Measurements from ENCODE around the gene CTXN2.

The CTXN2 gene

GRCh38 chr15:48191574-48192225, at the start of gene CTXN2:
TSS of gene CTXN2 (plus strand) at chr15:48191665. CDS start at chr15:48201301, 9,636 bp downstream.
- Mint-ChIP-seq H3K27ac (no peak within 1 kb of the TSS), H3K4me3 (peak within 1 kb of the TSS; percentile 79)
- DNase-seq = peak; percentile 5

GRCh38 chr15:48143856-48144255, 47.6 kb upstream of the CTXN2 start:
- TF ChIP-seq CTCF (IDR thresholded peaks at IDR 0.05) = no peak

More at GRCh38 chr15:48191574-48192225, at the start of gene CTXN2:
- no peaks in the 10 kb centered on the region for H3K9me3 Mint-ChIP-seq
- peaks cover 14% of the 10 kb centered on the region for H3K4me1 Mint-ChIP-seq
- H3K27me3 Mint-ChIP-seq (ENCODE audit: low read depth, poor library complexity) = peaks cover 53% of the 10 kb centered on the region
- no peaks in the 10 kb centered on the region for H3K36me3 Mint-ChIP-seq (ENCODE audit: low read depth)
- no peak for TF ChIP-seq CTCF (IDR thresholded peaks at IDR 0.05)

GRCh38 chr15:48144889-48145288, 46.6 kb upstream of the CTXN2 start:
- no peak for TF ChIP-seq CTCF (IDR thresholded peaks at IDR 0.05)
- no peak for DNase-seq

More at GRCh38 chr15:48143856-48144255, 47.6 kb upstream of the CTXN2 start:
- no peaks in the 10 kb centered on the region for H3K27me3 Mint-ChIP-seq (ENCODE audit: low read depth, poor library complexity)
- no peak for DNase-seq
- H3K36me3 Mint-ChIP-seq (ENCODE audit: low read depth) = peaks cover 22% of the 10 kb centered on the region
- no peak overlapping the region for H3K4me3 Mint-ChIP-seq
- no peak overlapping the region for H3K27ac Mint-ChIP-seq
- H3K4me1 Mint-ChIP-seq = peaks cover 37% of the 10 kb centered on the region
- H3K9me3 Mint-ChIP-seq = no peaks in the 10 kb centered on the region

GRCh38 chr15:48145923-48146322, 45.5 kb upstream of the CTXN2 start:
- H3K36me3 Mint-ChIP-seq (ENCODE audit: low read depth) = peaks cover 35% of the 10 kb centered on the region
- H3K4me3 Mint-ChIP-seq = no peak overlapping the region
- H3K27me3 Mint-ChIP-seq (ENCODE audit: low read depth, poor library complexity) = no peaks in the 10 kb centered on the region
- DNase-seq = no peak
- no peak for TF ChIP-seq CTCF (IDR thresholded peaks at IDR 0.05)
- peaks cover 37% of the 10 kb centered on the region for H3K4me1 Mint-ChIP-seq
- H3K27ac Mint-ChIP-seq = no peak overlapping the region
- H3K9me3 Mint-ChIP-seq = no peaks in the 10 kb centered on the region

More at GRCh38 chr15:48144889-48145288, 46.6 kb upstream of the CTXN2 start:
- H3K9me3 Mint-ChIP-seq = no peaks in the 10 kb centered on the region
- no peak overlapping the region for H3K4me3 Mint-ChIP-seq
- H3K36me3 Mint-ChIP-seq (ENCODE audit: low read depth) = peaks cover 30% of the 10 kb centered on the region
- H3K27me3 Mint-ChIP-seq (ENCODE audit: low read depth, poor library complexity) = no peaks in the 10 kb centered on the region
- peaks cover 37% of the 10 kb centered on the region for H3K4me1 Mint-ChIP-seq
- H3K27ac Mint-ChIP-seq = peak overlapping the region; percentile 11

DNA sequence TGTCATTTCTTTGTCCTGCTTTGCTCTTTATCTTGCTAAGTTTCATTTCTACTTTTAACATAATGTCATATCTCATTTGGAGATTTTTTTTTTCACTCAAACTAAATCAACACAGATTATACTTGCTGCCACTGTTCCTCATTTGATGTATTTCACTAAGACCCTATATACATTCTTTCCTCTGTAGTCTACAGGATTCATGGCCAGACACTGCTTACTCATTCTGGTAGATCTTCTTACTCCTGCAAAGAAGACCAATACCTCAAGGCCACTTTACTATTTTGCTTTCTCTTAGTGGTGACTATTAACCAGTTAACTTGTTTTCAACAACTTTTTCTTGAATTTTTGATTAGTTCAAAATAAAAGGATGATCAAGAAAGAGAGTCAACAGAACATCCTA, 44.1 kb upstream of the CTXN2 start:
- Mint-ChIP-seq H3K27ac (no peak overlapping the region), H3K4me1 (peaks cover 37% of the 10 kb centered on the region), H3K9me3 (no peaks in the 10 kb centered on the region), H3K4me3 (no peak overlapping the region), H3K36me3 (ENCODE audit: low read depth) (peaks cover 40% of the 10 kb centered on the region), H3K27me3 (ENCODE audit: low read depth, poor library complexity) (no peaks in the 10 kb centered on the region)
- no peak for DNase-seq
- TF ChIP-seq CTCF (IDR thresholded peaks at IDR 0.05) = no peak

DNA sequence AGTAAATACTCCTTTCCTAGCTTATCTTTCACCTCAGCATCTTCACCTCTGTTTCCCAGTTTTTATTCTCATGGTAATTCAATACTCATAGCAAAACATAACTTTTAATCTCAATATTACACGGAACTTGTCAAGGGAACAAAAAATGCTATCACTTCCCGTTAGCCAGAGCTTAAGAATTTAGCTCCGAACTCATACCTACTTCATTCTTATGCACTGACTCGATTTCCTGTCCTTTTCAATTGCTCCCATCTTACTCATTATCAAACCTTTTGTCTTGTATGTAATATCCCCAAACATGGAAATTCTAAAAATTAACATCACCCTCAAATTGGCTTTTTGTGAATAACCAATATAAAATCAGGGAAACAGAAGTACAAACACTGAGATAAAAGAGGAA, 41.6 kb upstream of the CTXN2 start:
- no peak for DNase-seq
- Mint-ChIP-seq H3K36me3 (ENCODE audit: low read depth) (peaks cover 47% of the 10 kb centered on the region), H3K9me3 (no peaks in the 10 kb centered on the region), H3K4me1 (peaks cover 23% of the 10 kb centered on the region), H3K27me3 (ENCODE audit: low read depth, poor library complexity) (no peaks in the 10 kb centered on the region), H3K27ac (no peak overlapping the region), H3K4me3 (no peak overlapping the region)
- TF ChIP-seq CTCF (IDR thresholded peaks at IDR 0.05) = no peak
